Caco-2 (cell line): Measurements from ENCODE around the gene ZMYM4. TPM values are rescaled to one million over a fixed set of nuclear protein-coding genes. Genes with fewer than 3 reads are reported as not detected.

Experiments used
- BruUV-seq: library from RNA; stranded (reverse); fragments of 400-500 nt; replicated peaks from 2 replicates; lab custom pipeline; 2021; lab: Mats Ljungman, UMichigan
- CTCF ChIA-PET: fragments of 300-600 bp; sonication (Branson Sonifier 250); formaldehyde crosslinking; loops from one replicate; lab custom pipeline; 2022; ENCODE audit warnings: antibody characterized with exemption; lab: Charles Lee
- POLR2A ChIA-PET: fragments of 300-600 bp; sonication (Branson Sonifier 250); formaldehyde crosslinking; loops from one replicate; lab custom pipeline; 2022; ENCODE audit warnings: antibody characterized with exemption; lab: Charles Lee
- DNase-seq, 2 experiments: peaks; one replicate each; pipeline versions ENCODE4 v3.0.0 to v3.0.0-alpha.2; 2020 to 2022
- H3K27me3 ChIP-seq: replicated peaks from 2 replicates; pipeline ENCODE4 v1.6.0; 2011; ENCODE audit warnings: low read length; ENCODE audit not compliant: control insufficient read depth, insufficient read depth
- H3K36me3 ChIP-seq: 2 replicates; pipeline ENCODE4 v1.5.1; 2011; ENCODE audit warnings: low read length; ENCODE audit not compliant: control insufficient read depth, insufficient read depth
- H3K4me1 ChIP-seq: fragments of 250-450 bp; sonication (Bioruptor Pico); 2 replicates; pipeline ENCODE4 v1.5.1; 2020; ENCODE audit warnings: mild to moderate bottlenecking
- H3K4me3 ChIP-seq: 2 replicates; pipeline ENCODE4 v1.5.1; 2011; ENCODE audit warnings: low read depth, mild to moderate bottlenecking, control low read depth, low read length
- H3K9me3 ChIP-seq: fragments of 250-450 bp; sonication (Bioruptor Pico); 2 replicates; pipeline ENCODE4 v1.5.1; 2020; ENCODE audit warnings: mild to moderate bottlenecking, moderate library complexity
- H3K27ac Mint-ChIP-seq: one replicate; pipeline ENCODE4 v1.8.0; 2022; ENCODE audit warnings: mixed read lengths; ENCODE audit not compliant: unreplicated experiment
- H3K27me3 Mint-ChIP-seq: one replicate; pipeline ENCODE4 v1.8.0; 2022; ENCODE audit warnings: mixed read lengths; ENCODE audit not compliant: insufficient read depth, unreplicated experiment
- H3K36me3 Mint-ChIP-seq: one replicate; pipeline ENCODE4 v1.8.0; 2022; ENCODE audit warnings: mild to moderate bottlenecking, mixed read lengths; ENCODE audit not compliant: insufficient read depth, unreplicated experiment
- H3K4me1 Mint-ChIP-seq: one replicate; pipeline ENCODE4 v1.8.0; 2022; ENCODE audit warnings: low read depth, mixed read lengths; ENCODE audit not compliant: unreplicated experiment
- H3K4me3 Mint-ChIP-seq: one replicate; pipeline ENCODE4 v1.8.0; 2022; ENCODE audit warnings: mild to moderate bottlenecking, moderate library complexity, mixed read lengths; ENCODE audit not compliant: unreplicated experiment
- H3K9me3 Mint-ChIP-seq: one replicate; pipeline ENCODE4 v1.8.0; 2022; ENCODE audit warnings: mixed read lengths; ENCODE audit not compliant: unreplicated experiment
- CTCF ChIP-seq, 2 experiments: fragments of 200-600 bp in 1 of 2; IDR thresholded peaks; 1 replicate in 1 of 2; 2 replicates in 1 of 2; pipeline versions ENCODE4 v1.5.1 to v1.8.0; 2011 to 2022; ENCODE audit warnings: antibody characterized with exemption in 1 of 2, control low read depth in 1 of 2, inconsistent platforms in 1 of 2, low read depth in 1 of 2, low read length in 1 of 2, mild to moderate bottlenecking in 1 of 2, moderate library complexity in 1 of 2; ENCODE audit not compliant: insufficient read depth in 1 of 2, severe bottlenecking in 1 of 2, unreplicated experiment in 1 of 2
- intact Hi-C: fragments of 100-400 bp; cut with micrococcal nuclease; formaldehyde crosslinking; loops from one replicate; pipeline ENCODE4 v1.10.0; 2022; ENCODE audit not compliant: unreplicated experiment
- total RNA-seq: library from RNA; stranded (reverse); gene quantifications from 2 replicates; pipeline ENCODE4 v1.2.3, GENCODE V29; 2022

Gene ZMYM4
- total RNA-seq, 1 experiment from 2014 or later: 26.5 TPM

GRCh38 chr1:35255276-35255675 lies 13.2 kb upstream of the ZMYM4 start:
- H3K4me3 Mint-ChIP-seq: no peak overlapping the region
- no TSS peak for BruUV-seq

GRCh38 chr1:35259561-35259960 lies 8.9 kb upstream of the ZMYM4 start:
- Mint-ChIP-seq H3K9me3 (no peaks in the 10 kb centered on the region), H3K36me3 (peaks cover 5% of the 10 kb centered on the region), H3K27ac (no peak overlapping the region), H3K4me1 (peaks cover 6% of the 10 kb centered on the region), H3K4me3 (no peak overlapping the region), H3K27me3 (peaks cover 6% of the 10 kb centered on the region)
- Histone ChIP-seq H3K4me3 (no peak overlapping the region), H3K9me3 (no peaks in the 10 kb centered on the region), H3K4me1 (no peaks in the 10 kb centered on the region), H3K27me3 (no peaks in the 10 kb centered on the region), H3K36me3 (no peaks in the 10 kb centered on the region)
- ChIA-PET POLR2A (no interaction called here), CTCF (interaction anchor here (0.6 kb wide), 1 partner anchor 9 kb away, joined by 3 read pairs; the partner anchor contains the start of gene ZMYM4)
- no TSS peak for BruUV-seq
- no peak for DNase-seq
- intact Hi-C loops: no loop called here
- no peak for TF ChIP-seq CTCF (IDR thresholded peaks at IDR 0.05; ENCODE audit: insufficient read depth in 1 of 2, low read depth in 1 of 2, low read length in 1 of 2, severe bottlenecking in 1 of 2, unreplicated experiment in 1 of 2)

More at GRCh38 chr1:35255276-35255675, 13.2 kb upstream of the ZMYM4 start:
- no peaks in the 10 kb centered on the region for H3K4me1 Mint-ChIP-seq
- Histone ChIP-seq H3K9me3 (no peaks in the 10 kb centered on the region), H3K4me1 (no peaks in the 10 kb centered on the region), H3K36me3 (no peaks in the 10 kb centered on the region), H3K27me3 (no peaks in the 10 kb centered on the region), H3K4me3 (no peak overlapping the region)
- ChIA-PET CTCF (no interaction called here), POLR2A (no interaction called here)
- peaks cover 5% of the 10 kb centered on the region for H3K36me3 Mint-ChIP-seq
- peaks cover 3% of the 10 kb centered on the region for H3K27me3 Mint-ChIP-seq
- no peaks in the 10 kb centered on the region for H3K9me3 Mint-ChIP-seq
- no peak overlapping the region for H3K27ac Mint-ChIP-seq
- no peak for TF ChIP-seq CTCF (IDR thresholded peaks at IDR 0.05; ENCODE audit: insufficient read depth in 1 of 2, low read depth in 1 of 2, low read length in 1 of 2, severe bottlenecking in 1 of 2, unreplicated experiment in 1 of 2)
- intact Hi-C loops: no loop called here
- no peak for DNase-seq

GRCh38 chr1:35261412-35262120 lies 6.9 kb upstream of the ZMYM4 start:
- CTCF ChIA-PET: no interaction called here
- POLR2A ChIA-PET: no interaction called here
- Histone ChIP-seq H3K4me3 (no peak overlapping the region), H3K9me3 (no peaks in the 10 kb centered on the region), H3K4me1 (no peaks in the 10 kb centered on the region), H3K27me3 (no peaks in the 10 kb centered on the region), H3K36me3 (no peaks in the 10 kb centered on the region)
- no peak for TF ChIP-seq CTCF (IDR thresholded peaks at IDR 0.05; ENCODE audit: insufficient read depth in 1 of 2, low read depth in 1 of 2, low read length in 1 of 2, severe bottlenecking in 1 of 2, unreplicated experiment in 1 of 2)
- no peak for DNase-seq
- Mint-ChIP-seq H3K4me3 (no peak overlapping the region), H3K27me3 (peaks cover 6% of the 10 kb centered on the region), H3K9me3 (no peaks in the 10 kb centered on the region), H3K36me3 (peaks cover 5% of the 10 kb centered on the region), H3K27ac (no peak overlapping the region), H3K4me1 (peaks cover 6% of the 10 kb centered on the region)
- BruUV-seq: no TSS peak
- intact Hi-C loops: no loop called here
